Breast epithelium (tissue), 3 donors: Measurements from ENCODE around the gene SLC7A7.

Source experiments
- POLR2A ChIP-seq: fragments of 450-650 bp; IDR thresholded peaks from one replicate; pipeline ENCODE4 v1.6.1; 2016; ENCODE audit warnings: antibody characterized with exemption, mild to moderate bottlenecking, moderate library complexity
- POLR2AphosphoS5 ChIP-seq, 3 donors: sonication (generic); formaldehyde crosslinking; IDR thresholded peaks; one replicate each; pipeline ENCODE4 v1.6.1; 2017; ENCODE audit warnings: antibody characterized with exemption in 3 of 3
- TF ChIP-seq, protein P1 (sequence below), 3 donors: fragments of 450-650 bp; IDR thresholded peaks; one replicate each; pipeline ENCODE4 v1.5.1; 2016 to 2017; ENCODE audit warnings: antibody characterized with exemption in 3 of 3, mild to moderate bottlenecking in 3 of 3, moderate library complexity in 3 of 3

DNA sequence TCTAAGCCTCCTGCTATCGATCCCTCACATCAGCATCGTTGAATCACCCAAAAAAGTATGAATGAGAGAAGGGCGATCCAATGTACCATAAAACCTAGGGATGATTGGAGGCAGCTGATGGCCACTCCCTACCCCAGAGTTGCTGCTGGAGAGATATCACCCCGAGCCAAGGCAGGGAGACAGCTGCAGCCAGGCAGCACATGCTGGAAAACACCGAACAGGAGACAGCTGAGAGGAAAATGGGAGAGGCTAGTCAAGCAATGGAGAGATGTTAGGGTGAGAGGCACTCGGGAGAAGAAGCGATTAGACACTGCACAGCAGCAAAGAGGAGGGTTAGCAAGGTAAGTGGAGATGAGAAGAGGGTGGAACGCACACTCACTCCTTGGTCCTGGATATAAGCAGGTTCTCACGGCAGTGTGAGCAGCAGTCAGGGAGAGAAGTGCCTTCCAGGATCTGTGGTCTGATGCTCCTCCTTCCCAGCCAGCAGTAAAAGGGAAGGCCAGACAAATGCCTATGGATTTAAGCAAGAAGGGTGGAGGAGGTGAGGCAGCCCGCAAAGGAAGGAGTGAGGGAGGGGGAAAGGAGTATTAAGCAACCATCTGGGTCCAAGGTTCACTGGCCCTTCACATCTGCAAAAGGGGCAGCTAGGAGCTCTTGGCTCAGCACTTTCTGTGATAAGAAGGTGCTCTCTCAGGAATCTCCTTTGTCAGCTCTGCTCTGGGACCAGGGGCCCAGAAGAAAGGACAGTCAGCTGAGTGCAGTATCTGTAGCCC, at the start of gene SLC7A7:
- TF ChIP-seq POLR2A (no peak), POLR2AphosphoS5 (IDR thresholded peaks at IDR 0.05) (no peak)
- TF ChIP-seq, protein P1, sequence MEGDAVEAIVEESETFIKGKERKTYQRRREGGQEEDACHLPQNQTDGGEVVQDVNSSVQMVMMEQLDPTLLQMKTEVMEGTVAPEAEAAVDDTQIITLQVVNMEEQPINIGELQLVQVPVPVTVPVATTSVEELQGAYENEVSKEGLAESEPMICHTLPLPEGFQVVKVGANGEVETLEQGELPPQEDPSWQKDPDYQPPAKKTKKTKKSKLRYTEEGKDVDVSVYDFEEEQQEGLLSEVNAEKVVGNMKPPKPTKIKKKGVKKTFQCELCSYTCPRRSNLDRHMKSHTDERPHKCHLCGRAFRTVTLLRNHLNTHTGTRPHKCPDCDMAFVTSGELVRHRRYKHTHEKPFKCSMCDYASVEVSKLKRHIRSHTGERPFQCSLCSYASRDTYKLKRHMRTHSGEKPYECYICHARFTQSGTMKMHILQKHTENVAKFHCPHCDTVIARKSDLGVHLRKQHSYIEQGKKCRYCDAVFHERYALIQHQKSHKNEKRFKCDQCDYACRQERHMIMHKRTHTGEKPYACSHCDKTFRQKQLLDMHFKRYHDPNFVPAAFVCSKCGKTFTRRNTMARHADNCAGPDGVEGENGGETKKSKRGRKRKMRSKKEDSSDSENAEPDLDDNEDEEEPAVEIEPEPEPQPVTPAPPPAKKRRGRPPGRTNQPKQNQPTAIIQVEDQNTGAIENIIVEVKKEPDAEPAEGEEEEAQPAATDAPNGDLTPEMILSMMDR (IDR thresholded peaks at IDR 0.05): no peak
